GM06990 (cell line): ENCODE measurements around the gene BAHCC1.

Source experiments
- DNase-seq: peaks from one replicate; pipeline ENCODE4 v3.0.0-alpha.2; 2011; ENCODE audit not compliant: insufficient read length; ENCODE audit errors: extremely low read depth
- H3K27me3 ChIP-seq: replicated peaks from 2 replicates; pipeline ENCODE4 v1.6.0; 2011; ENCODE audit warnings: low read length; ENCODE audit not compliant: control insufficient read depth, insufficient read depth
- H3K36me3 ChIP-seq: 2 replicates; pipeline ENCODE4 v1.5.1; 2011; ENCODE audit warnings: low read length; ENCODE audit not compliant: control insufficient read depth, insufficient read depth
- H3K4me3 ChIP-seq: replicated peaks from 2 replicates; pipeline ENCODE4 v1.5.1; 2011; ENCODE audit warnings: low read depth, mild to moderate bottlenecking, control low read depth, low read length
- CTCF ChIP-seq: IDR thresholded peaks from 2 replicates; pipeline ENCODE4 v1.5.1; 2011; ENCODE audit warnings: low read length, control low read depth, mild to moderate bottlenecking, inconsistent platforms; ENCODE audit not compliant: insufficient read depth, poor library complexity, severe bottlenecking

BAHCC1 gene

GRCh38 chr17:81380666-81381518 lies 14.4 kb upstream of the BAHCC1 start:
- Histone ChIP-seq H3K27me3 (no peaks in the 10 kb centered on the region; the same call in 1 of the 2 replicates), H3K4me3 (no peak overlapping the region), H3K36me3 (no peaks in the 10 kb centered on the region)
- no peak for TF ChIP-seq CTCF
- DNase-seq, result no peak

GRCh38 chr17:81381632-81382577 lies 13.4 kb upstream of the BAHCC1 start:
- no peaks in the 10 kb centered on the region; the same call in 1 of the 2 replicates for H3K27me3 ChIP-seq
- no peak for DNase-seq

GRCh38 chr17:81382851-81383250 lies 12.4 kb upstream of the BAHCC1 start:
- DNase-seq, result no peak
- H3K36me3 ChIP-seq, result no peaks in the 10 kb centered on the region
- no peak overlapping the region for H3K4me3 ChIP-seq
- no peak for TF ChIP-seq CTCF
- H3K27me3 ChIP-seq, result no peaks in the 10 kb centered on the region; the same call in 1 of the 2 replicates

More at GRCh38 chr17:81381632-81382577, 13.4 kb upstream of the BAHCC1 start:
- no peaks in the 10 kb centered on the region for H3K36me3 ChIP-seq
- no peak overlapping the region for H3K4me3 ChIP-seq
- no peak for TF ChIP-seq CTCF

- TF ChIP-seq CTCF, result no peak
- Histone ChIP-seq H3K27me3 (no peaks in the 10 kb centered on the region; the same call in 1 of the 2 replicates), H3K4me3 (no peak overlapping the region), H3K36me3 (no peaks in the 10 kb centered on the region)
- no peak for DNase-seq
These were observed 11.5 kb upstream of the BAHCC1 start for GRCh38 chr17:81383504-81384421.

GRCh38 chr17:81384929-81385319 lies 10.3 kb upstream of the BAHCC1 start:
- Histone ChIP-seq H3K36me3 (no peaks in the 10 kb centered on the region), H3K4me3 (no peak overlapping the region), H3K27me3 (no peaks in the 10 kb centered on the region; the same call in 1 of the 2 replicates)
- no peak for TF ChIP-seq CTCF
- DNase-seq, result no peak
